HG02943 (cell line): ENCODE data around the gene SLIT2.

Source experiments
- ATAC-seq: cut with Tn5 transposase; IDR thresholded peaks from one replicate; pipeline ENCODE4 v1.9.1; 2021; ENCODE audit warnings: mild to moderate bottlenecking, low read depth, moderate library complexity; ENCODE audit not compliant: unreplicated experiment

The SLIT2 gene

DNA sequence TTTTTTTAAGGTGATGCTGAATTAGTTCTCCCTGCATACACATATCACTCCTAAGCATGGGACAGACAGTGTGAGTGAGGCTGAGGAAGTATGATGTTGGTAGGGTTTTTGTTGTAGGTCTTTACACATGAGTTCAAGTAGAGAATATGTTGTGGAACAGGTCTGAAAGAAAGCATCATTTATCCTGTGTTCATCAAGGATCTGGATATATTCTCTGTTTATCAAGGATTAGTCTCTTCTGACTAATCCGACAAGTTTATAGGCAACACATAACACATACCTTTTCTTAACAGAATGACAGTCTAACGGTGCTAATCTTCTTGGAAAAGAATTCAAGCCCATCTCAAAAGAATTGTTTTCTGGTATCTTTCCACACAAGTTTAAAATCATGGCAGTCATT lies 10.5 kb downstream of the SLIT2 start:
- ATAC-seq = no peak

DNA sequence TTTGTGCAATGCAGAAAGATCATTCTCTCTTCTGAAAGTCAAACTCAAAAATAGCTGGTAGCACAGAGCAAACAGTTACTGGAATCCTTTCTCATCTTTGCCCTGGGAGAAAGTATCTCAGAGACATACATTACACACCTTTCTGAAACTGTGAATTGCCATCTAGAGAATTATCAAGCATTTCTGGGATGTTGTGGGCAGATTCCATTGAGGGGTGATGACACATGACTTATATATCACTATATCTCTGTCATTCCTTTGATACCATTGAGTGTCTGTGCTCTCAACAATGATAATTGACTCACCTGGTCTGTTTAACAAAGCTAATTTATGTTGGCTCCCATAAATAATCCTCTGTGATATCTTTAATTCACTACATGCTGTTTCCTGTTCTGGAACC lies 13.0 kb downstream of the SLIT2 start:
- ATAC-seq = no peak

DNA sequence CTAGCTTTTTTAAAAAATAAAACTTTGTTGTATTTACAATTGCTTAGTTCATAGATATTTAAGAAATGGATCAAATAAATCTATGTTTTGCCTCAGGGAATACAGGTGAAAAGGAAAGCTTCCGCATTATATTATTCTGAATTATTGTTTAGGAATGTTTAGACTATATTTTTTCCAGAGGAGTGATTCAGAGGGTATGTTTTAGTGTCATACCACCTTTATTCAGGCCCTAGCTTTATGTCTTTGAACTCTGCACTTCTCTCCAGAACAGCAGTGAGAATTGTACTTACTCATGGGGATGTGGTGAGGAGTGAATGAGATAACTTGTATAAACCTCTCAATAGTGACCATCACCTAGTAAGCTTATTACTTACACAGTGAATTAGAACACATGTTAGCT lies 14.0 kb downstream of the SLIT2 start:
- ATAC-seq = no peak

DNA sequence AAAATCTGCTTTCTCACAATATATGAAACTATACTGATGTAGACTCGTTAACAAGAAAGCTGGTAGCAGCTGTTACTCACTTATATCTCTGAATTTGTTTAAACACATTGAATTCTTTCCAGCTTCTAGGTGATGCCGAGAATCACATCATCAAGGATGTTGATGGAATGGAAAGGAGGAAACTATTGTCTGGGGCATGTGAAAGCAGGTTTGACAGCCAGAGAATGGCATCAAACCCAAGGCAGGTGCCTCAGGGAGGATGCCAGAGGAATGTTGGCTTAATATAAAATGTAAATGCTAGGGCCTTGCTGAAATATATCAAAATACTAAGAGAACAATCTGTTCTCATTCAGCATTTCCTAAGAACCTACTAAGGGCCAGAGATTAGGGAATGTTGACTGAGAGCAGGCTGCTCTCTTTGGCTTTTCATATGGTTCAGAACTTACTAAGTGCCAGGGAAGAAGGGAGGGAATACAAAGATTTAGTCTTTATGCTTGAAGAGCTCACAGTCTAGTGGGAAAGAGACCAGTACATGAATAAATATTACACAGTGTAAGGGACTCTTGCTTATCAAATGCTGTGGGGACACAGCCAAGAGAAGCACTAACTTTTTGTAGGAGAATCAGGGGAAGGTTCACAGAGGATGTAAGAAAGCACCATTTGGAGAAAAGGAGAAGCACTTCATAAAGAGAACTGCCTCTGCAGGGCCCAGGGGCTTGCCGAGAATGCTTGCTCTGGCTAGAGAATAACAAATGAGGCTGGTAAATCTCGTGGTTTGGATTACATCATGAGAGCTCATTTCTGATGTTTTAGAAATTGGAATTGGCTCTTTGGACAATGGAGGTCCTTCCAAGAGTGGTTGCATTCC lies 14.7 kb downstream of the SLIT2 start:
- no peak for ATAC-seq

DNA sequence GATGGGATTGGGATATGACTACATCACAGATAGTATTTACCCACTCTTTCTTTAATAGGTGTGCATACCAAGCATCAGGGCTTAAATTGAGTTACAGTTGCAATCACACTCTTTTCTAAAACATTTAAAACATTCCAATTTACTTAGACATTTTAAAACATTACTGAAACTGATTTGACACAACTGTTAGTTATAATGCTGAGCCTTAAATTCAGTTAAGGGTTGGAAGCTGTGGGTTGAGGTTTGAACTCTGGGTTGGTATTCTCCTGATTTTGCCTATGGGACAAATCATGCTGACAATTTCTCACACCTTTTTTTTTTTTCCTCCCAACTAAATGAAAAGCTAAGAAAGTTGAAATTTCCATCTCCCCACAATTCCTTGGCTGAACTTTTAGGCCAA lies 16.3 kb downstream of the SLIT2 start:
- no peak for ATAC-seq

DNA sequence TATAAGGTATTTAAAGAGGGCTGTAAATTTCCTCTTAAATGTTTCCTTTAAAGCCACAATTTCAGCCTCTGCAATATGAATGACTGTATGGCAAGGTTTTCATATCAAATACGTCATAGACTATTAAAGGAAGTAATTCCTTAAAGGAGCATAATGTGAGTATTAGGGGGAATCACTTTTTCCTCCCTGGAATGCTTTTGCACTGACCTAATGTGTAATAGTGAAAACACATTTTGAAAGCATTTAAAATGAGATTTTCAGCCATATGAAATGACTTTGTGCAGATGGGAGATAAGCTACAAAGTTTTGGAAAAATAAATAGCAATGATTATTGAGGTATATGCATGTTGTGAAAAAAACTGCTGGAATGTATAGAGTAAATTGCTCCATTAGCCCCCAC lies 17.6 kb downstream of the SLIT2 start:
- no peak for ATAC-seq

DNA sequence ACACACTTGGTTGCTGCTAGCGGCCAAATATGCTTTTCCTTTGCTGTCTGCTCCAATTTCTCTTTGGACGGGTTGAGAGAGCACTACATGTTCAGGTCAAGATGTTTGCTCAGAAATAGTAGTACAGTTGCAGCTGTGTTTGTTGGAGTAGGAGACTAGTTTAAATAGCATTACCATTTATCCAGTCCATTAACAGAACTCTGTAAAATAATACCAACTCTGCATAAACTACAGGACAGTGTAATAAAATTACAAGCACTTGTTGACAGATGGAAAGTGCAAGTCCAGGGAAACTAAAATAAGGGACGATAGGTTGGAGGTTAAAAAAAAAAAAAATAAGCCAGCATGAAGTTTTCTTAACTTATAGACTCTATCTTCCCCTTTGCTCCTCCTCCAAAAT lies 20.2 kb downstream of the SLIT2 start:
- ATAC-seq = no peak

DNA sequence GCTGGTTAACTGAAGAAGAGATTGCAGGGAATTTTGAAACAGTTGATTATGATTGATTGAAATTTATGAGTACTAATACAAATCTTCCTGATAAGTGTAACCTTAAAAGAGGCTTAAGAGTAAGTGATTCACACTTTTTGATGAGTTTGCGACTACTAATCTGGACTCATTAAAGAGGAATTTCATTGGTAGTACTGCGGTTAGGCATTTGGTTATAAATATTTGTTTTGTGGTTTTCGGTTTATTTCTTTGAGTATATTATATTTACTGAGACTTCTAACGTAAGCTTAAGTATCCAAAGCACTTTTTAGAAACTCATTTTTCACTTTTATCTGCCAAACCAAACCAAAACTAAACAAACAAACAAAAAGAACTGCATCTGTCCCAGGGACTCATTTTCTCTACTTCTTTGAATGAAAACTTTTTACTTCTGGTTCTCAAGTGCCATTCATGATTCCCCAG lies 20.7 kb downstream of the SLIT2 start:
- ATAC-seq = no peak

DNA sequence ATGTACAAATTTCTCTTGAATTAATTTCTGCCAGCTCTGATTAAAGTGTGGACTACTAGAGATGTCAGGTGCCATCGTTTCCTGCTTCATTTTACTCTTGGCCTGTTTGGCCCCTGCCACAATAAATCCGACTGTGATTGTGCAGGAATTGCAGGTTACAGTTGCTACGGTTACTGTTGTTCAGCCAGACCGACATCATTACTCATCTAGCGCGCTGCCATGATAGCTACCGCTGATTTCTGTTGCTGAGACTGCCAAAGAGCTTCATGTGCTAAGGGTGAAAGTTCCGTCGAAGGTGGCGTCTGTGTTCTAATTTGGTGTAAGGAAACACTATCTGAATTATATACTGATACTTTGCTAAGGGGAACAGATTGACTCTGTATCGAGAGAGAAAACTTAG lies 22.1 kb downstream of the SLIT2 start:
- no peak for ATAC-seq

DNA sequence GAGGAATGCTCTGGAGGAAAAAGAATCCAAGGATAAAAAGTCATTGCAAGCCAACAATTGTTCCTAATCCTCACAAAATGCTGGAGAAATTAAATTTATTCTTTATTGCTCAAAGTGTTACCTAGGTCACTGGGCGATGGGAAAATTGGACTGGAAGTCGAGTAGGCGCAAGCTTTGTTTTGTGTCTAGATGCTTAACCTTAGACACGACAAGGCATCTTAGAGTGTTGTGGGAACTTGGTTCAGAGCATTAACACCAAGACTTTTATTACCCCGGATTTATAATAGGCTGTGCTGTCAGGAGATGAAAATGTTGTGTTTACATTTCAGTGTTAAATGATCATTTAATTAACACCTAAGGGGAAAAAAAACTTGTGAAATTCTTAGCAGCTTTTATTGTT lies 25.1 kb downstream of the SLIT2 start:
- ATAC-seq = no peak

DNA sequence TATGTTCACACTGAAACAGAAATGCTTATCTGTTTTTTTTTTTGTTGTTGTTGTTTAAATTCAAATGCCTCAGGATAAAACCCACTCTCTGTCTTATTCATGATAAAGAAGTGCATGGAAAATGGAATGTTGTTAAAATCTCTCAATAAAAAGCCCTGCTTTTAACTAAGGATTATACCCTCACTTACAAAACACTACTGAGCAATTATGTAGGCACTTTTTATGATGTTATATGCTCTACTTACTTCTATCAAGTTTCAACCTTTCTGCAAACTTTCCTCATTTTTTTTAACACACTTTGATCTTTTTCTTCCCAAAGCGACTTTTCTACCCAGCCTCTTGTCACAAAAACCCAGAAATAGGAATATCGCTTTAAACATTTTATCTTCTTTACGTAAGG lies 26.5 kb downstream of the SLIT2 start:
- ATAC-seq = no peak

DNA sequence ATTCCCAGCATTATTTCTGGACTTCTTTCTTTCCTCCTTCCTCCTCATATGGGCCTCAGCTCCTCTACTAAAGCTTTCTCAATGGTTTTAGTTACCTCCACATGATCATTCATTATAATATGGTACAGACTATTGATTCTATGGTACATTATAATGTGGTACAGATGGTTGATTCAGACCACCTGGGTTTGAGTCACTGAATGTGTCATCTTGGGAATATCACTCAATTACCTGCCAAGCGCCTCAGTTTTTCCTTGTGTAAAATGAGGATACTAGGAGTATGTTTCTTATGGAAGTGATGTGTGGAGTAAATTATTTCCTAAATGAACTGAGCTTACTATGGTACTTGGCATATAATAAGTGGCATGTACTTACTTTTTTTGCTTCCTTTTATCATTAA lies 27.7 kb downstream of the SLIT2 start:
- no peak for ATAC-seq

DNA sequence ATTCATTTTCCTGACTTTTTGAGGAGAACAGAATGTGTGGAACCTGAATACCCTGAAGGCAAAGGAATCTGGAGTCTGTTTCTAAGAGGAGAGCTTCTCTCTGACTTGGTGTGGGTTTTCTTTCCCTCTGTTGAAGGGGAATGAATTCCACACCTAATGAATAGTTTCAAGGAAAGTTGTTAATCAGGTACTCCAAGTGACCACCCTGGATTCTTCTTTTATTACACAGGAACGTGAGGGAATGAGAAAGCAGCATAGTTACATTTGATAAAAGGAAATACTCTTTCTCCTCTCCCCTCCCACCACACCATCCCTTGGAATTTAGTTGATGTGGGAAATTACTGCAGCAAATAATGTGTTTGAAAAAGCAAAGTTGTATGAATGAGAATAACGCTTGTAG lies 29.7 kb downstream of the SLIT2 start:
- ATAC-seq = no peak

DNA sequence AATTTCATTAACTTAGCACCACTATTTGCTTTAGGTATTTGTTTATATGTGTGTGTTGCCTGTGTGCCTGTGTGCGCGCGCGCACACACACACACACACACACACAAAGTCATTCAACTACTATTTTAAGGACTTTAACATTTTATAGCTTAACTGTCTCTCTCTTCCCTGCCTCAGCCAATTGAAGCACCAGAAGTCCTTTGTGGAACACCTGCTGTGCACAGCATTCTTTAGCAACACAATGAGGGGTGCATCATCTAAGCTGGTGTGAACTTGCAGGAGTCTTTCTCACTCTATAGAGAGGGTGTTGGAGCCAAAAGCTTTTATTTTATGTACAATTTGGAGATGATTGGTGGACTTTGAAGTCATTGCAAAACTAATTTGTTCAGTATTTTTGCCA lies 31.3 kb downstream of the SLIT2 start:
- ATAC-seq = no peak

DNA sequence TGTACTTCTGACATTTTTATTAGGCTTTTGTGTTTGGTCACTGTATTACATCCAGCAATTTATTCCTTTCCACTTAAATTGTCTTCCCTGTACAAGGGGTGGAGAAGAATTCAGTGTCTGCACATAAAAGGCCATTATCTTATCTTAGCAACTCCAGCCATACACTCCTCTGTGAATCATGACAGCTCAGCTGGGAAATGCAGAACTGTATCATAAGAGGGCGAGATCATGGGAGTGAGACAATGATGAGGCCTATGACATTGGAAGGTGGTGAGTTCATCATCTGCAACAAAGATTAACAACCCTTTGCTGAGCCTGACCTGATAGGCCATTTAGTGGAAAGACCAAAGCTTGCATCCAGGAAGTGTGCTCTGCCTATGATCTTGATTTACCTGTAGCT lies 33.3 kb downstream of the SLIT2 start:
- ATAC-seq = no peak

DNA sequence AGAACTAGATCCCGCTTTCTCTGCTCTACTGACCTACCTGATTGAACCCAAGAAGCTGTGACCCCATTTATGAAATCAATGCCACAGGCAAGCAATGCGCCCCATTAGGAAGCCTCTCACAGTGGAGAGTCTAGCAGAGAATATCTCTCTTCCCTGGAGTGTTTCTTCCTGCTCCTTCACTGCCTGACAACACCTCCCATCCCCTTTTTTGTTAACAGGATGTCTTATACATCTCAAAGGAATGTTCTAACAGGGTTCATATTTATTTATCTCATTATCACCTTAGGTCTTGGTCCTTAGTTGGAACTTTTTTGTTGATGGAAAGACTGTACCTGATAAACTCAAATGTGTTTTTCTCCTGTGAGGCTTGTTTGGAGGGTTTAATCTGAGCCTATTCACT lies 35.5 kb downstream of the SLIT2 start:
- no peak for ATAC-seq

DNA sequence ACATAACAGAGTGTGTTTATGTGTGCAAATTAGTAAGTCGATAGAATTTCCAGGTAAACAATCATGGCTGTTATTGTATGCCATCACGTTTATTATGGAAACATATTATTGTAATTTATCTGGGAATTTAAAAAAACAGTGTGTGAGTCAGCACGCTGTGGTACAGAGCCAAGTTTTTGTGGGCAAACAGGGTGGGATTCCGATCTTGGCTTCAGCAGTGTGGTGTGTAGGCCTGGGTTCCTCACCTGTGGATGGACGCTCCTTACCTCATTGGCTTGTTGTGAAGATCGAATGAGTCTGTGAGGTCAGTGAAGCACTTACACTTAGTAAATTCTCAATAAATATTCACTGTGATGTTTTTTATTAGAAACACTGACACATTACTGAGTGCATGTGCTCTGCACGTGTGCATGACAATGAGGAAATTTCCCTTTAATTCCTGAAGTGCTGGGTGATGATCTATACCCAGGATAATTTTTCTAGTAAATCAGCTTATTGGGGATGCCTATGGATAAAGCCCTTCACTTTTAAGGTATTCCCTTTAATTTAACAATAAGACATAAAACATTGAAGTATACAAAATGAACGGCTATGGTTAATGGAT lies 36.4 kb downstream of the SLIT2 start:
- no peak for ATAC-seq

DNA sequence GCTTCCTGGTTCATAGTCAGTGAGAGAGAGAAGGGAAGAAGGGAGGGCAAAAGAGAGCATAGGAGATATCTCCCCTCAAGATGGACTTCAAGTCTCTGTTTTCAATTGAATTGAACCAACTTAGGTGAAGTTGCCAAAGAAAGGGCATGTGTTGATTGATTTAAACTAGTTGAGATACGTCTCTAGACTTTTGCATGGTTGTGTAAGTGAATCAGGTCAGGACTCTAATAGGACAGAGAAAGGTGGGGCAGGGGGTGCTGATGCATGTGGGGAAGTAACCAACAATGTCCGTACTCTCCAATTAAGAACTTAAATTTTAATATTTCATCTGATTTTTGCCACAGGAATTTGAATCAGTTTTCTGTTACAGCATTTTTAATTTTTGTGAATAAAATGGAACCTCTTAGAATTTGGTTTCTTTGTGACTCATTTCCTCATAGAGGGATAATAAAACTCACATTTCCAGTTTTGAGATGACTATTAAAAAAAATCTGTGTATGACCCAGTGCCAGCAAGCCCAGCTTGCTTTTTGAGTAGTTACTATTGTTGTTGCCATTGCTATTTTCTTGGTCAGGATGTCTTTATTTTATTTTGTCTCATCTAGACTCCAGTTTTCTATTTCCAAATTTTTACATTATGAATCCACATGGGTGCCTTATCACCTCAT lies 37.3 kb downstream of the SLIT2 start:
- no peak for ATAC-seq

DNA sequence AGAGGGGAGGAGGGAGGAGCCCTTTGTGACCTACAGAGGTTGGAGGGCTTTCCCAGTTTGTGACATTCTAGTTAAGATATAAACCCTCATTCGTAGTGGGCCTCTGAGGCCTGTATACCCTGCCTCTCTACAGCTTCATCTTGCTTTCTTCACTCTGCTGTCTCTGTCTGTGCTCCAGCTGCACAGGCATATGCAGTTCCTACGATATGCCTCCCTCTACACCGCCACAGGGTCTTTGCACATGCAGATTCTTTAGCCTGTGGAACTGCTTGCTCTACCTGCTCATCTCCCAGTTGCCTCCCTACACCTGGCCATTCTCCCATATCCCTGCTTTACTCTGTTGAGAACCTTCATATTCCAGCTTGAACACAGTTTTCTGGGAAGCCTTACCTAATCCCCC lies 38.1 kb downstream of the SLIT2 start:
- no peak for ATAC-seq

DNA sequence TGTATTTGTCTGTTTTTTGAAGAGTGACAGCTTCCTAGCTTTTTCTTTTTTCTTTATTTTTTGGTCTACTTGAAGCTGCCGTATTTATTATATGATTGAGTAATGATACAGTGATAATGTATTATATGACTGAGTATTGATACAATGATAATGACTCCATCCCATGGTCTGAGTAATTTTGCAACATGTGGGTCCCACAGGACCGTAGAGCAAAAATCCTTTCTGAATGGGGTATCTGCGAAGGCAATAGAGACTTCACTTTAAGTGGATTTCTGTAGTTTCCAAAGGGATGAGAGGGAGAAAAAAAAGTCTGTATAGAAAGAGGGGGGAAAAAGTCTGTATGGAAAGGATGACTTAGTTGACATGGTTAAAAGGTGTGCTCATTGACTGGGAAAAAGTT lies 41.0 kb downstream of the SLIT2 start:
- ATAC-seq = no peak

DNA sequence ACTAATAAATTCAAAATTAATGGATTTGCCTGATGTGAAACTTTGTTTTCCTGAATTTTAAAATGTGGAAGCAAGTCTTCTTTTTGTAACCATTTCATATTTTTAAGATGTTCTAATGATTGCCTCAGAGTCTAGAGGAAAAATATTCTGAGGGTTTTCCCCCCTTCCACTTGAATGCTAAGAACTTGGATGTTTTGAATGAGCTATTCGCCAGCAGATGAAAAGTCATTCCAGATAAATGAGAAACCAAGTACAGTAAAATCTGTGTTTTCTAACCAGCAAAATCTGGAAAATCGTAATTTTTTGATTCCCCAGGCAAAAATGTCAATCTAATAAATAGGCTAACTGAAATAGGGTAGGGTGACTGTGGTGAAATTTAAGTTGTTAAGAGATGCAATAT lies 45.6 kb downstream of the SLIT2 start:
- ATAC-seq = no peak

DNA sequence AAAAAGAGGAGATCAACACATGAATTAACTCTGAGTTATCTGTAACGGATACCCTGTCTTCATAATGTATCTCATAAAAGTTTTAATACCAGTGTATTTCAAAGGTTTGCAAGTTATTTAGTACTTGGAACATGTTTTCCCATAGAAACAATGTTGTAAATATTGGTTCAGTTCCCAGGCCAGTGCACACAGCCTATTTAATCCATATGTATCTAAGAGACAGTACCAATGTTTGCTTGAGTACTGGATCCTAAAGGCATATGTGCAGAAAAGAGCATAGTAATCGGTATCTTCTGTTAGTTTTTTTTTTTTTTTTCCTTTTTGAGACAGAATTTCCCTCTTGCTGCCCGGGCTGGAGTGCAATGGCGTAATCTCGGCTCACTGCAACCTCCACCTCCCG lies 46.1 kb downstream of the SLIT2 start:
- no peak for ATAC-seq
